SK-N-SH treated with all-trans-retinoic acid at 6 μM for 48 hours (cell line): ENCODE results near the gene AGBL5.
"Not testable (repeated sequence)": the region's sequence is repeated elsewhere in the genome, so short reads cannot be mapped to it uniquely, and the experiment has no call there.

Source experiments
- ATAC-seq: fragments of 200-7000 bp; cut with Tn5 transposase; 3 replicates; pipeline ENCODE4 v1.9.1; 2020; ENCODE audit warnings: mild to moderate bottlenecking, moderate library complexity
- ARNTL ChIP-seq: fragments of 450-650 bp; formaldehyde crosslinking; IDR thresholded peaks from 2 replicates; pipeline ENCODE4 v1.5.0; 2020; ENCODE audit warnings: low read depth, mild to moderate bottlenecking, moderate library complexity, borderline replicate concordance
- BACH2 ChIP-seq: fragments of 250-450 bp; sonication (Bioruptor Pico); IDR thresholded peaks from 2 replicates; pipeline ENCODE4 v1.9.0; 2021; ENCODE audit warnings: mild to moderate bottlenecking, borderline replicate concordance
- CSDC2 ChIP-seq: fragments of 250-450 bp; sonication (Bioruptor Pico); IDR thresholded peaks from 2 replicates; pipeline ENCODE4 v1.5.0; 2020; ENCODE audit warnings: mild to moderate bottlenecking, moderate library complexity
- ESRRG ChIP-seq: fragments of 250-450 bp; sonication (Bioruptor Pico); IDR thresholded peaks from 2 replicates; pipeline ENCODE4 v1.6.1; 2021; ENCODE audit warnings: mild to moderate bottlenecking
- GLIS3 ChIP-seq: fragments of 250-450 bp; sonication (Bioruptor Pico); IDR thresholded peaks from 2 replicates; pipeline ENCODE4 v1.5.0; 2020; ENCODE audit warnings: mild to moderate bottlenecking, moderate library complexity
- PPARA ChIP-seq: fragments of 250-450 bp; sonication (Bioruptor Pico); IDR thresholded peaks from 2 replicates; pipeline ENCODE4 v1.5.0; 2020; ENCODE audit warnings: mild to moderate bottlenecking, borderline replicate concordance
- RARB ChIP-seq: fragments of 250-450 bp; sonication (Bioruptor Pico); IDR thresholded peaks from 2 replicates; pipeline ENCODE4 v1.8.0; 2021; ENCODE audit warnings: mild to moderate bottlenecking, moderate library complexity
- TOX ChIP-seq: fragments of 250-450 bp; sonication (Bioruptor Pico); IDR thresholded peaks from 2 replicates; pipeline ENCODE4 v1.8.0; 2021; ENCODE audit warnings: mild to moderate bottlenecking, moderate library complexity, borderline replicate concordance
- ZC3H10 ChIP-seq: fragments of 250-450 bp; sonication (Bioruptor Pico); IDR thresholded peaks from 2 replicates; pipeline ENCODE4 v1.5.1; 2021; ENCODE audit warnings: mild to moderate bottlenecking, moderate library complexity
- ZFP3 ChIP-seq: fragments of 250-450 bp; sonication (Bioruptor Pico); IDR thresholded peaks from 2 replicates; pipeline ENCODE4 v1.5.0; 2020; ENCODE audit warnings: mild to moderate bottlenecking, moderate library complexity
- ZNF70 ChIP-seq: fragments of 450-650 bp; formaldehyde crosslinking; IDR thresholded peaks from 2 replicates; pipeline ENCODE4 v1.5.0; 2020; ENCODE audit warnings: mild to moderate bottlenecking, moderate library complexity
- ZNF8 ChIP-seq: fragments of 450-650 bp; formaldehyde crosslinking; IDR thresholded peaks from 2 replicates; pipeline ENCODE4 v1.5.0; 2020; ENCODE audit warnings: mild to moderate bottlenecking, moderate library complexity
- TF ChIP-seq, protein P1 (sequence below): fragments of 250-450 bp; sonication (Bioruptor Pico); IDR thresholded peaks from 2 replicates; pipeline ENCODE4 v1.5.0; 2020; ENCODE audit warnings: mild to moderate bottlenecking, moderate library complexity
- TF ChIP-seq, protein P2 (sequence below): fragments of 250-450 bp; sonication (Bioruptor Pico); IDR thresholded peaks from 2 replicates; pipeline ENCODE4 v1.8.0; 2021; ENCODE audit warnings: low read depth, mild to moderate bottlenecking, moderate library complexity, borderline replicate concordance
- TF ChIP-seq, protein P3 (sequence below): fragments of 250-450 bp; sonication (Bioruptor Pico); IDR thresholded peaks from 2 replicates; pipeline ENCODE4 v1.5.1; 2021; ENCODE audit warnings: mild to moderate bottlenecking, moderate library complexity

AGBL5 gene

DNA sequence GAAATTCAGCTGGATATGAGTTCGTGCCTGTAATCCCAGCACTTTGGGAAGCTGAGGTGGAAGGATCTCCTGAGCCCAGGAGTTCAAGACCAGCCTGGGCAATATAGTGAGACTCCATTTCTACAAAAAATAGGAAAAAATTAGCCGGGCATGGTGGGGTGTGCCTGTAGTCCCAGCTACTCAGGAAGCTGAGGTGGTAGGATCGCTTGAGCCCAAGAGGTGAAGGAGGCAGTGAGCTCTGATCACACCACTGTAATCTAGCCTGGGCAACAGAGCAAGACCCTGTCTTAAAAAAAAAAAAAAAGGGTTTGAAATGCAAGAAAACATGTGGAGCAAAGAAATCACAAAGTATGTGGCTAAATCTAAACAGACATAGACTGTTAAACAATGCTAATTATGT, 57.6 kb downstream of the AGBL5 start (continued):
- TF ChIP-seq, protein P1, sequence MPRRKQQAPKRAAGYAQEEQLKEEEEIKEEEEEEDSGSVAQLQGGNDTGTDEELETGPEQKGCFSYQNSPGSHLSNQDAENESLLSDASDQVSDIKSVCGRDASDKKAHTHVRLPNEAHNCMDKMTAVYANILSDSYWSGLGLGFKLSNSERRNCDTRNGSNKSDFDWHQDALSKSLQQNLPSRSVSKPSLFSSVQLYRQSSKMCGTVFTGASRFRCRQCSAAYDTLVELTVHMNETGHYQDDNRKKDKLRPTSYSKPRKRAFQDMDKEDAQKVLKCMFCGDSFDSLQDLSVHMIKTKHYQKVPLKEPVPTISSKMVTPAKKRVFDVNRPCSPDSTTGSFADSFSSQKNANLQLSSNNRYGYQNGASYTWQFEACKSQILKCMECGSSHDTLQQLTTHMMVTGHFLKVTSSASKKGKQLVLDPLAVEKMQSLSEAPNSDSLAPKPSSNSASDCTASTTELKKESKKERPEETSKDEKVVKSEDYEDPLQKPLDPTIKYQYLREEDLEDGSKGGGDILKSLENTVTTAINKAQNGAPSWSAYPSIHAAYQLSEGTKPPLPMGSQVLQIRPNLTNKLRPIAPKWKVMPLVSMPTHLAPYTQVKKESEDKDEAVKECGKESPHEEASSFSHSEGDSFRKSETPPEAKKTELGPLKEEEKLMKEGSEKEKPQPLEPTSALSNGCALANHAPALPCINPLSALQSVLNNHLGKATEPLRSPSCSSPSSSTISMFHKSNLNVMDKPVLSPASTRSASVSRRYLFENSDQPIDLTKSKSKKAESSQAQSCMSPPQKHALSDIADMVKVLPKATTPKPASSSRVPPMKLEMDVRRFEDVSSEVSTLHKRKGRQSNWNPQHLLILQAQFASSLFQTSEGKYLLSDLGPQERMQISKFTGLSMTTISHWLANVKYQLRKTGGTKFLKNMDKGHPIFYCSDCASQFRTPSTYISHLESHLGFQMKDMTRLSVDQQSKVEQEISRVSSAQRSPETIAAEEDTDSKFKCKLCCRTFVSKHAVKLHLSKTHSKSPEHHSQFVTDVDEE = no peak

DNA sequence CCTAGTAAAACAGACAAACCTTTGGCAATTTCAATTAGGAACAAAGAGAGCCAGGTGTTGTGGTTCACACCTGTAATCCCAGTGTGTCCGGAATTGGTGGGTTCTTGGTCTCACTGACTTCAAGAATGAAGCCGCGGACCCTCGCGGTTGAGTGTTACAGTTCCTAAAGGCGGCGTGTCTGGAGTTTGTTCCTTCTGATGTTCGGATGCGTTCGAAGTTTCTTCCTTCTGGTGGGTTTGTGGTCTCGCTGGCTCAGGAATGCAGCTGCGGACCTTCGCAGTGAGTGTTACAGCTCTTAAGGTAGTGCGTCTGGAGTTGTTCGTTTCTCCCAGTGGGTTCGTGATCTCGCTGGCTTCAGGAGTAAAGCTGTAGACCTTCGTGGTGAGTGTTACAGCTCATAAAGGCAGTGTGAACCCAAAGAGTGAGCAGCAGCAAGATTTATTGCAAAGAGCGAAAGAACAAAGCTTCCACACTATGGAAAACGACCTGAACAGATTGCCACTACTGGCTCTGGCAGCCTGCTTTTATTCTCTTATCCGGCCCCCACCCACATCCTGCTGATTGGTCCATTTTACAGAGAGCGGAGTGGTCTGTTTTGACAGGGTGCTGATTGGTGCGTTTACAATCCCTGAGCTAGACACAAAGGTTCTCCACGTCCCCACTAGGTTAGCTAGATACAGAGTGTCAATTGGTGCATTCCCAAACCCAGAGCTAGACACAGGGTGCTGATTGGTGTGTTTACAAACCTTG, 59.3 kb downstream of the AGBL5 start:
- not testable (repeated sequence) for ATAC-seq

DNA sequence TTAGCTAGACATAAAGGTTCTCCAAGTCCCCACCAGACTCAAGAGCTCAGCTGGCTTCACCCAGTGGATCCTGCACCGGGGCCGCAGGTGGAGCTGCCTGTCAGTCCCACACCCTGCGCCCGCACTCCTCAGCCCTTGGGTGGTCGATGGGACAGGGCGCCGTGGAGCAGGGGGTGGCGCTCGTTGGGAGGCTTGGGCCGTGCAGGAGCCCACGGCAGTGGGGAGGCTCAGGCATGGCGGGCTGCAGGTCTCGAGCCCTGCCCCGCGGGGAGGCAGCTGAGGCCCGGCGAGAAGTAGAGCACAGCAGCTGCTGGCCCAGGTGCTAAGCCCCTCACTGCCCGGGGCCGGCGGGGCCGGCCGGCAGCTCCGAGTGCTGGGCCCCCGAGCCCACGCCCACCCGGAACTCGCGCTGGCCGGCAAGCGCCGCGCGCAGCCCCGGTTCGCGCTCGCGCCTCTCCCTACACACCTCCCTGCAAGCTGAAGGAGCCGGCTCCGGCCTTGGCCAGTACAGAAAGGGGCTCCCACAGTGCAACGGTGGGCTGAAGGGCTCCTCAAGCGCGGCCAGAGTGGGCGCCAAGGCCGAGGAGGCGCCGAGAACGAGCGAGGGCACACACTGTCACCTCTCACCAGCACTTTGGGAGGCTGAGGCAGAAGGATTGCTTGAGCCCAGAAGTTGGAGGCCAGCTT, 60.1 kb downstream of the AGBL5 start:
- not testable (repeated sequence) for ATAC-seq

DNA sequence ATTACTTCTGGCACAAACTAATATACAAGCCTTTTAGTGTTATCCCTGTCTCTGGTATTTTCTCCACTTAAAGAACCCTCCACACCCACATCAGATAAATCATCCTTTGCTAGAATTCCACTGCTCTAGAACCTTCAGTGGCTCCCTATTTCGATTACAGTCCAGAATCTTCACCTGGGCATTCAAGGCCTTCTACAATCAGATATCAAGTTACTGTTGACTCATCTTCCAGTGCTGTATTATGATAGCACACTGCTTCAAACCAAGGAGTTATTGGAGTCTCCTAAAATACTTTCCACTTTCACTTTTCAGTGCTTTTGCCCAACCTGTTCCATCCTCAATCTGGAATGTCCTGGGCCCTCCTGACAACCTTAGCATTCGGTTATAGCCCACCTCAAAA, 64.1 kb downstream of the AGBL5 start:
- ATAC-seq = no peak
- TF ChIP-seq ZC3H10 (CRISPR knock-in tag) = no peak
- TF ChIP-seq, protein P2, sequence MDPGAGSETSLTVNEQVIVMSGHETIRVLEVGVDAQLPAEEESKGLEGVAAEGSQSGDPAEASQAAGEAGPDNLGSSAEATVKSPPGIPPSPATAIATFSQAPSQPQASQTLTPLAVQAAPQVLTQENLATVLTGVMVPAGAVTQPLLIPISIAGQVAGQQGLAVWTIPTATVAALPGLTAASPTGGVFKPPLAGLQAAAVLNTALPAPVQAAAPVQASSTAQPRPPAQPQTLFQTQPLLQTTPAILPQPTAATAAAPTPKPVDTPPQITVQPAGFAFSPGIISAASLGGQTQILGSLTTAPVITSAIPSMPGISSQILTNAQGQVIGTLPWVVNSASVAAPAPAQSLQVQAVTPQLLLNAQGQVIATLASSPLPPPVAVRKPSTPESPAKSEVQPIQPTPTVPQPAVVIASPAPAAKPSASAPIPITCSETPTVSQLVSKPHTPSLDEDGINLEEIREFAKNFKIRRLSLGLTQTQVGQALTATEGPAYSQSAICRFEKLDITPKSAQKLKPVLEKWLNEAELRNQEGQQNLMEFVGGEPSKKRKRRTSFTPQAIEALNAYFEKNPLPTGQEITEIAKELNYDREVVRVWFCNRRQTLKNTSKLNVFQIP (CRISPR knock-in tag) = no peak
- TF ChIP-seq TOX (CRISPR knock-in tag) = no peak
- TF ChIP-seq, protein P3, sequence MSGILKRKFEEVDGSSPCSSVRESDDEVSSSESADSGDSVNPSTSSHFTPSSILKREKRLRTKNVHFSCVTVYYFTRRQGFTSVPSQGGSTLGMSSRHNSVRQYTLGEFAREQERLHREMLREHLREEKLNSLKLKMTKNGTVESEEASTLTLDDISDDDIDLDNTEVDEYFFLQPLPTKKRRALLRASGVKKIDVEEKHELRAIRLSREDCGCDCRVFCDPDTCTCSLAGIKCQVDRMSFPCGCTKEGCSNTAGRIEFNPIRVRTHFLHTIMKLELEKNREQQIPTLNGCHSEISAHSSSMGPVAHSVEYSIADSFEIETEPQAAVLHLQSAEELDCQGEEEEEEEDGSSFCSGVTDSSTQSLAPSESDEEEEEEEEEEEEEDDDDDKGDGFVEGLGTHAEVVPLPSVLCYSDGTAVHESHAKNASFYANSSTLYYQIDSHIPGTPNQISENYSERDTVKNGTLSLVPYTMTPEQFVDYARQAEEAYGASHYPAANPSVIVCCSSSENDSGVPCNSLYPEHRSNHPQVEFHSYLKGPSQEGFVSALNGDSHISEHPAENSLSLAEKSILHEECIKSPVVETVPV (CRISPR knock-in tag) = no peak

DNA sequence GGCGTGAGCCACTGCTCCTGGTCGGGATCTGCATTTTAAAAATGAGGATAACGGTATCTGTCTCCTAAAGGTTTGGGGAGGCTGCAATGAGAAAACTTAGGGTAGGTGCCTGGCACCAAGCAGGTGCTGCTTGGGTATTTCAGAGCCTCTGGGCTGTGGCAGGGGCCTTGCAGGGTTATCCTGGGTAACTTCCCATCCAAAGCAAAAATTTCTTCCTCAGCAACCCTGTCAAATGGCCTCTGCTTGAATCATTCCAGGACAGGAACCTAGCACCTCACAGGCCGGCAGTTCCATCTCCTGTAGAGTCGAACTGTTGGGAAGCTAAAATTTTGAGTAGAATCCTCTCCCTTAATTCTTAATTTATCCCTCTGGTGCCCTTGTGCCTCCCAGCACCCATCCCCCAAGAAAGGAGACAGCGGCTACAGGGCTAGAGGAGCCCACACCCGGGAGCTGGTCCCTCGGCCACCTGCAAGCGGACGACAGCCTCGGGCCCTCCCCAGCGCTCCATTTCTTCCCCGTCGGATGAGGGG, 66.6 kb downstream of the AGBL5 start:
- ATAC-seq = peak; percentile 30
- TF ChIP-seq GLIS3 (no peak), RARB (CRISPR knock-in tag) (no peak), ZNF70 (CRISPR knock-in tag) (no peak), ESRRG (CRISPR knock-in tag) (no peak), ARNTL (CRISPR knock-in tag) (no peak), BACH2 (CRISPR knock-in tag) (no peak), ZNF8 (no peak), ZC3H10 (CRISPR knock-in tag) (no peak), PPARA (CRISPR knock-in tag) (no peak), CSDC2 (CRISPR knock-in tag) (no peak), ZFP3 (CRISPR knock-in tag) (no peak)
- TF ChIP-seq, protein P3 (CRISPR knock-in tag) = no peak
- TF ChIP-seq, protein P1 = no peak
- TF ChIP-seq, all 23 proteins: peak for 0
